B cell (primary cell): Measurements from ENCODE around the gene WFDC1.

Experiments used
- EZH2 ChIP-seq: IDR thresholded peaks from 2 replicates; pipeline ENCODE4 v1.6.1; 2012; ENCODE audit warnings: borderline replicate concordance, low read depth, mild to moderate bottlenecking, moderate library complexity, low read length; ENCODE audit not compliant: insufficient read depth, poor library complexity, severe bottlenecking
- TF ChIP-seq, protein P1 (sequence below): fragments of 200-600 bp; IDR thresholded peaks from one replicate; pipeline ENCODE4 v1.8.0; 2022; ENCODE audit warnings: antibody characterized with exemption, mild to moderate bottlenecking

DNA sequence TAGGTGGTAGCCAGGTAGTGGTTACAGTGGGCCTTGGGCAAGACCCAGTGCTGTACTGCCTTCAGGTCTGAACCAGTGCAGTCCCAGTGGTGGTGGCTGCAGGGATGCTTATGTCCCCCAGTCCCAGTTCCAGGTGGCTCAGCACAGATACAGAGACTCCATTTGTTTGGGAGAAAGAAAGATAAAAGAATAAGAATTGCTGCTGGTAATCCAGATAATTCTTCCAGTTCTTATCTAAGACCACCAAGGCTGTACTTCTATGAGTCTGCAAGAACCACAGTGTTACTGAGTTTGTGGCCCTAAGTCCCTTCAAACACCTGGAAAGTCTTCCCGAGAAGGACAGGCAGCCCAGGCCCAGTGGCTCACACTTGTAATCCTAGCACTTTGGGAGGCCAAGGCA, 39.8 kb downstream of the WFDC1 start:
- TF ChIP-seq, protein P1, sequence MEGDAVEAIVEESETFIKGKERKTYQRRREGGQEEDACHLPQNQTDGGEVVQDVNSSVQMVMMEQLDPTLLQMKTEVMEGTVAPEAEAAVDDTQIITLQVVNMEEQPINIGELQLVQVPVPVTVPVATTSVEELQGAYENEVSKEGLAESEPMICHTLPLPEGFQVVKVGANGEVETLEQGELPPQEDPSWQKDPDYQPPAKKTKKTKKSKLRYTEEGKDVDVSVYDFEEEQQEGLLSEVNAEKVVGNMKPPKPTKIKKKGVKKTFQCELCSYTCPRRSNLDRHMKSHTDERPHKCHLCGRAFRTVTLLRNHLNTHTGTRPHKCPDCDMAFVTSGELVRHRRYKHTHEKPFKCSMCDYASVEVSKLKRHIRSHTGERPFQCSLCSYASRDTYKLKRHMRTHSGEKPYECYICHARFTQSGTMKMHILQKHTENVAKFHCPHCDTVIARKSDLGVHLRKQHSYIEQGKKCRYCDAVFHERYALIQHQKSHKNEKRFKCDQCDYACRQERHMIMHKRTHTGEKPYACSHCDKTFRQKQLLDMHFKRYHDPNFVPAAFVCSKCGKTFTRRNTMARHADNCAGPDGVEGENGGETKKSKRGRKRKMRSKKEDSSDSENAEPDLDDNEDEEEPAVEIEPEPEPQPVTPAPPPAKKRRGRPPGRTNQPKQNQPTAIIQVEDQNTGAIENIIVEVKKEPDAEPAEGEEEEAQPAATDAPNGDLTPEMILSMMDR: no peak
- no peak for TF ChIP-seq EZH2
